B cell (primary cell): ENCODE measurements around the gene SRGAP1. TPM values are rescaled to one million over a fixed set of nuclear protein-coding genes. Genes with fewer than 3 reads are reported as not detected.
"Not testable (repeated sequence)": the region's sequence is repeated elsewhere in the genome, so short reads cannot be mapped to it uniquely, and the experiment has no call there.

ENCODE experiments used
- ATAC-seq: fragments of 200-7000 bp; cut with Tn5 transposase; one replicate; pipeline ENCODE4 v1.10.0; 2021; ENCODE audit warnings: low read depth, mild to moderate bottlenecking, moderate number of reproducible peaks, moderate library complexity
- CTCF ChIA-PET: fragments of 350-600 bp; sonication (Branson Sonifier 250); formaldehyde crosslinking; loops from one replicate; lab custom pipeline; 2021; ENCODE audit warnings: antibody characterized with exemption, inconsistent platforms; lab: Charles Lee
- POLR2A ChIA-PET: fragments of 350-600 bp; sonication (Branson Sonifier 250); formaldehyde crosslinking; loops from one replicate; lab custom pipeline; 2021; ENCODE audit warnings: antibody characterized with exemption; lab: Charles Lee
- DNase-seq: peaks from one replicate; pipeline ENCODE4 v3.0.0; 2013
- H2AFZ ChIP-seq: 2 replicates; pipeline ENCODE4 v1.6.1; 2012; ENCODE audit warnings: mild to moderate bottlenecking, low read depth, low read length; ENCODE audit not compliant: insufficient read depth, poor library complexity, severe bottlenecking
- H3K27ac ChIP-seq, 2 donors: 1 replicate in 1 of 2; 2 replicates in 1 of 2; pipeline ENCODE4 v1.5.1; 2012 to 2013; ENCODE audit warnings: low read length in 2 of 2, mild to moderate bottlenecking in 2 of 2, moderate library complexity in 1 of 2
- H3K27me3 ChIP-seq, 4 experiments: fragments of 200-600 bp in 1 of 4; sonication (generic) in 1 of 4; replicated peaks in 1 of 4; 1 replicate in 2 of 4; 2 replicates in 2 of 4; pipeline versions ENCODE4 v1.6.1 to v1.7.0; 2013 to 2016; ENCODE audit warnings: low read length in 3 of 4, mild to moderate bottlenecking in 2 of 4, mixed read lengths in 1 of 4, moderate library complexity in 1 of 4; ENCODE audit not compliant: insufficient read depth in 4 of 4, control insufficient read depth in 3 of 4; ENCODE audit errors: control extremely low read depth in 1 of 4
- H3K36me3 ChIP-seq, 2 experiments: replicated peaks in 1 of 2; 1 replicate in 1 of 2; 2 replicates in 1 of 2; pipeline versions ENCODE4 v1.6.1 to v1.7.1; 2013; ENCODE audit warnings: low read length in 1 of 2; ENCODE audit not compliant: insufficient read depth in 2 of 2, control insufficient read depth in 1 of 2; ENCODE audit errors: control extremely low read depth in 1 of 2, extremely low read depth in 1 of 2
- H3K4me1 ChIP-seq, 2 donors: fragments of 200-600 bp in 1 of 2; sonication (generic) in 1 of 2; 1 replicate in 1 of 2; 2 replicates in 1 of 2; pipeline versions ENCODE4 v1.5.1 to v1.6.1; 2013 to 2017; ENCODE audit warnings: low read length in 2 of 2; ENCODE audit not compliant: control insufficient read depth in 2 of 2, insufficient read depth in 2 of 2
- H3K4me2 ChIP-seq: replicated peaks from 2 replicates; pipeline ENCODE3; 2012; ENCODE audit warnings: mild to moderate bottlenecking, low read depth, low read length; ENCODE audit not compliant: poor library complexity, severe bottlenecking
- H3K4me3 ChIP-seq, 5 experiments: fragments of 200-600 bp in 1 of 5; sonication (generic) in 1 of 5; 1 replicate in 3 of 5; 2 replicates in 2 of 5; pipeline versions ENCODE4 v1.5.1 to v1.7.0; 2011 to 2016; ENCODE audit warnings: low read length in 4 of 5, mild to moderate bottlenecking in 4 of 5, low read depth in 2 of 5, control low read depth in 1 of 5, moderate library complexity in 1 of 5; ENCODE audit not compliant: insufficient read depth in 1 of 5; ENCODE audit errors: control extremely low read depth in 1 of 5, extremely low read depth in 1 of 5
- H3K79me2 ChIP-seq: fragments of 200-600 bp; sonication (generic); one replicate; pipeline ENCODE4 v1.6.0; 2016; ENCODE audit warnings: low read length; ENCODE audit not compliant: control insufficient read depth, insufficient read depth
- H3K9ac ChIP-seq: fragments of 200-600 bp; sonication (generic); 2 replicates; pipeline ENCODE4 v1.6.1; 2017; ENCODE audit warnings: mild to moderate bottlenecking, low read length, moderate library complexity
- H3K9me3 ChIP-seq, 3 donors: one replicate each; pipeline versions ENCODE4 v1.6.1 to v1.7.1; 2013; ENCODE audit warnings: low read length in 2 of 3; ENCODE audit not compliant: control insufficient read depth in 2 of 3, insufficient read depth in 1 of 3; ENCODE audit errors: control extremely low read depth in 1 of 3
- H4K20me1 ChIP-seq: 2 replicates; pipeline ENCODE4 v1.6.0; 2012; ENCODE audit warnings: mild to moderate bottlenecking, low read length; ENCODE audit not compliant: insufficient read depth, control insufficient read depth, poor library complexity, severe bottlenecking
- H3K27ac Mint-ChIP-seq: one replicate; pipeline ENCODE4 v1.8.0; 2021; ENCODE audit warnings: mixed read lengths
- H3K27me3 Mint-ChIP-seq: one replicate; pipeline ENCODE4 v1.8.0; 2021; ENCODE audit warnings: mixed read lengths
- H3K4me1 Mint-ChIP-seq: one replicate; pipeline ENCODE4 v1.8.0; 2021; ENCODE audit warnings: mixed read lengths
- H3K4me3 Mint-ChIP-seq: one replicate; pipeline ENCODE4 v1.8.0; 2021; ENCODE audit warnings: mixed read lengths
- H3K9me3 Mint-ChIP-seq: one replicate; pipeline ENCODE4 v1.8.0; 2022; ENCODE audit warnings: mixed read lengths; ENCODE audit not compliant: insufficient read depth
- EZH2 ChIP-seq: IDR thresholded peaks from 2 replicates; pipeline ENCODE4 v1.6.1; 2012; ENCODE audit warnings: borderline replicate concordance, low read depth, mild to moderate bottlenecking, moderate library complexity, low read length; ENCODE audit not compliant: insufficient read depth, poor library complexity, severe bottlenecking
- WGBS: methylation state at CpG from one replicate; pipeline ENCODE4 v1.1.5; 2013; ENCODE audit warnings: missing lambda C conversion rate; ENCODE audit not compliant: insufficient coverage; 5-methylcytosine and 5-hydroxymethylcytosine counted together
- intact Hi-C: fragments of 100-400 bp; cut with micrococcal nuclease; formaldehyde crosslinking; loops from one replicate; pipeline ENCODE4 v1.10.0; 2022
- polyA plus RNA-seq: library from polyadenylated mRNA; depleted of rRNA; stranded (reverse); fragments of >200 nt; gene quantifications from 2 replicates; pipeline ENCODE4 v1.2.3, GENCODE V29; 2012
- total RNA-seq, 2 donors: library from RNA; stranded (reverse); fragments of 120-200 nt in 1 of 2; gene quantifications; 1 replicate in 1 of 2; 2 replicates in 1 of 2; pipeline versions ENCODE4 v1.2.3 to v1.2.4, GENCODE V29; 2013 to 2022
- TF ChIP-seq, protein P1 (sequence below): fragments of 200-600 bp; IDR thresholded peaks from one replicate; pipeline ENCODE4 v1.8.0; 2022; ENCODE audit warnings: antibody characterized with exemption, mild to moderate bottlenecking

The SRGAP1 gene
- total and polyA plus RNA-seq, 2 donors (not counting 1 experiment from before 2014, with no cell fraction given): under 0.01 to 0.22 TPM

DNA sequence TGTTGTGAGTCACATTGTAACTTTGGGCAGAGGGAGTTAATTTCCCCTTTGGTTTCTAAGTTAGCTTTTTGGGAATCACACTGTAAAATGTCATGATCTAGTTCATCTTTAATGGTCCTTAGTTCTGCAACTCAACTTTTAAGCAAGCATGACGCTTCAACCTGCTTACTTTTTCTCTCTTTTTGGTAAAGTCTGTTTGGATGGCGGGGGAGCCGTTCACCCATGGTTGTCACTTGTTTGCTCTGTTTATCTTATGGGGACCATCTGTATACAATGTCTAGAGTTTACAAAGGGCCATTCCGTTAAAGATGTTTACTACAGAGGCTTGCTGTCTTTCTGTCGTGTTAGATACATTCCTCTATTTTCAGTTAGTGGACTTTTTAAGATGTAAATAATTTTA is 172.0 kb downstream of the SRGAP1 start:
- DNase-seq (no peak), ATAC-seq (no peak)
- H3K27me3 Mint-ChIP-seq: no peaks in the 10 kb centered on the region
- Histone ChIP-seq H2AFZ (no peak overlapping the region), H3K4me3 (no peak overlapping the region), H3K9ac (no peak overlapping the region), H3K4me1 (no peaks in the 10 kb centered on the region), H3K36me3 (no peaks in the 10 kb centered on the region), H4K20me1 (no peaks in the 10 kb centered on the region), H3K27me3 (no peaks in the 10 kb centered on the region), H3K79me2 (no peaks in the 10 kb centered on the region), H3K4me2 (no peak overlapping the region), H3K9me3 (no peaks in the 10 kb centered on the region), H3K27ac (no peak overlapping the region)
- intact Hi-C loops: no loop called here
- POLR2A ChIA-PET: no interaction called here
- H3K4me1 Mint-ChIP-seq: no peaks in the 10 kb centered on the region
- H3K9me3 Mint-ChIP-seq: no peaks in the 10 kb centered on the region
- CTCF ChIA-PET: no interaction called here
- TF ChIP-seq, protein P1, sequence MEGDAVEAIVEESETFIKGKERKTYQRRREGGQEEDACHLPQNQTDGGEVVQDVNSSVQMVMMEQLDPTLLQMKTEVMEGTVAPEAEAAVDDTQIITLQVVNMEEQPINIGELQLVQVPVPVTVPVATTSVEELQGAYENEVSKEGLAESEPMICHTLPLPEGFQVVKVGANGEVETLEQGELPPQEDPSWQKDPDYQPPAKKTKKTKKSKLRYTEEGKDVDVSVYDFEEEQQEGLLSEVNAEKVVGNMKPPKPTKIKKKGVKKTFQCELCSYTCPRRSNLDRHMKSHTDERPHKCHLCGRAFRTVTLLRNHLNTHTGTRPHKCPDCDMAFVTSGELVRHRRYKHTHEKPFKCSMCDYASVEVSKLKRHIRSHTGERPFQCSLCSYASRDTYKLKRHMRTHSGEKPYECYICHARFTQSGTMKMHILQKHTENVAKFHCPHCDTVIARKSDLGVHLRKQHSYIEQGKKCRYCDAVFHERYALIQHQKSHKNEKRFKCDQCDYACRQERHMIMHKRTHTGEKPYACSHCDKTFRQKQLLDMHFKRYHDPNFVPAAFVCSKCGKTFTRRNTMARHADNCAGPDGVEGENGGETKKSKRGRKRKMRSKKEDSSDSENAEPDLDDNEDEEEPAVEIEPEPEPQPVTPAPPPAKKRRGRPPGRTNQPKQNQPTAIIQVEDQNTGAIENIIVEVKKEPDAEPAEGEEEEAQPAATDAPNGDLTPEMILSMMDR: no peak
- no peak for TF ChIP-seq EZH2
- H3K4me3 Mint-ChIP-seq: no peak overlapping the region
- H3K27ac Mint-ChIP-seq: no peak overlapping the region
- no CpG with 5 or more reads among the region's 5 CpGs for WGBS

DNA sequence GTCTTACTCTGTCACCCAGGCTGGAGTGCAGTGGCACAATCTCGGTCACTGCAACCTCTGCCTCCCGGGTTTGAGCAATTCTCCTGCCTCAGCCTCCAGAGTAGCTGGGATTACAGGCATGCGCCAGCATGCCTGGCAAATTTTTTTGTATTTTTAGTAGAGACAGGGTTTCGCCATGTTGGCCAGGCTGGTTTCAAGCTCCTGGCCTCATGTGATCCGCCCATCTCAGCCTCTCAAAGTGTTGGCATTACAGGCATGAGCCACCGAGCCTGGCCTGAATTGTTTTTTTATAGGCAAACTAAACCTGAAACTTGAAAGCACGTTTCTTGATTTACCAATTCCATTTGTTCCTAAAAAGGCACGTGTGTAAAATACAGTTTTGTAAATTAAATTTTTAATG is 173.6 kb downstream of the SRGAP1 start:
- H3K4me3 ChIP-seq, CTCF ChIA-PET, H3K4me2 ChIP-seq, H2AFZ ChIP-seq, H3K79me2 ChIP-seq, H3K4me1 Mint-ChIP-seq, POLR2A ChIA-PET, H3K27ac ChIP-seq, intact Hi-C loops, ATAC-seq, H3K4me3 Mint-ChIP-seq, H3K36me3 ChIP-seq, DNase-seq, H3K9me3 Mint-ChIP-seq, H3K9ac ChIP-seq, H3K27ac Mint-ChIP-seq, H3K4me1 ChIP-seq, H3K27me3 Mint-ChIP-seq, H4K20me1 ChIP-seq, H3K27me3 ChIP-seq, H3K9me3 ChIP-seq: not testable (repeated sequence)
- 100% methylated on average over 3 of the region's 8 CpGs for WGBS
